ENCODE measurements around the gene RETREG3. TPM values are rescaled to one million over a fixed set of nuclear protein-coding genes. Genes with fewer than 3 reads are reported as not detected.
A peak's percentile ranks its signal among the peaks of the same experiment; 100 is the strongest.

RETREG3 gene
- total and polyA plus RNA-seq, 2 of the 13 experiments (the other 11 are each of a cell fraction or from before 2014, with no cell fraction given): 47.0 to 55.8 TPM

GRCh38 chr17:42530952-42531454, 78.2 kb downstream of the RETREG3 start (continued):
- TF ChIP-seq, protein P1, sequence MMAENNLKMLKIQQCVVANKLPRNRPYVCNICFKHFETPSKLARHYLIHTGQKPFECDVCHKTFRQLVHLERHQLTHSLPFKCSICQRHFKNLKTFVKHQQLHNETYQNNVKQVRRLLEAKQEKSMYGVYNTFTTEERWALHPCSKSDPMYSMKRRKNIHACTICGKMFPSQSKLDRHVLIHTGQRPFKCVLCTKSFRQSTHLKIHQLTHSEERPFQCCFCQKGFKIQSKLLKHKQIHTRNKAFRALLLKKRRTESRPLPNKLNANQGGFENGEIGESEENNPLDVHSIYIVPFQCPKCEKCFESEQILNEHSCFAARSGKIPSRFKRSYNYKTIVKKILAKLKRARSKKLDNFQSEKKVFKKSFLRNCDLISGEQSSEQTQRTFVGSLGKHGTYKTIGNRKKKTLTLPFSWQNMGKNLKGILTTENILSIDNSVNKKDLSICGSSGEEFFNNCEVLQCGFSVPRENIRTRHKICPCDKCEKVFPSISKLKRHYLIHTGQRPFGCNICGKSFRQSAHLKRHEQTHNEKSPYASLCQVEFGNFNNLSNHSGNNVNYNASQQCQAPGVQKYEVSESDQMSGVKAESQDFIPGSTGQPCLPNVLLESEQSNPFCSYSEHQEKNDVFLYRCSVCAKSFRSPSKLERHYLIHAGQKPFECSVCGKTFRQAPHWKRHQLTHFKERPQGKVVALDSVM (CRISPR knock-in tag; IDR thresholded peaks at IDR 0.05): peak; percentile 99
- TF ChIP-seq, protein P2, sequence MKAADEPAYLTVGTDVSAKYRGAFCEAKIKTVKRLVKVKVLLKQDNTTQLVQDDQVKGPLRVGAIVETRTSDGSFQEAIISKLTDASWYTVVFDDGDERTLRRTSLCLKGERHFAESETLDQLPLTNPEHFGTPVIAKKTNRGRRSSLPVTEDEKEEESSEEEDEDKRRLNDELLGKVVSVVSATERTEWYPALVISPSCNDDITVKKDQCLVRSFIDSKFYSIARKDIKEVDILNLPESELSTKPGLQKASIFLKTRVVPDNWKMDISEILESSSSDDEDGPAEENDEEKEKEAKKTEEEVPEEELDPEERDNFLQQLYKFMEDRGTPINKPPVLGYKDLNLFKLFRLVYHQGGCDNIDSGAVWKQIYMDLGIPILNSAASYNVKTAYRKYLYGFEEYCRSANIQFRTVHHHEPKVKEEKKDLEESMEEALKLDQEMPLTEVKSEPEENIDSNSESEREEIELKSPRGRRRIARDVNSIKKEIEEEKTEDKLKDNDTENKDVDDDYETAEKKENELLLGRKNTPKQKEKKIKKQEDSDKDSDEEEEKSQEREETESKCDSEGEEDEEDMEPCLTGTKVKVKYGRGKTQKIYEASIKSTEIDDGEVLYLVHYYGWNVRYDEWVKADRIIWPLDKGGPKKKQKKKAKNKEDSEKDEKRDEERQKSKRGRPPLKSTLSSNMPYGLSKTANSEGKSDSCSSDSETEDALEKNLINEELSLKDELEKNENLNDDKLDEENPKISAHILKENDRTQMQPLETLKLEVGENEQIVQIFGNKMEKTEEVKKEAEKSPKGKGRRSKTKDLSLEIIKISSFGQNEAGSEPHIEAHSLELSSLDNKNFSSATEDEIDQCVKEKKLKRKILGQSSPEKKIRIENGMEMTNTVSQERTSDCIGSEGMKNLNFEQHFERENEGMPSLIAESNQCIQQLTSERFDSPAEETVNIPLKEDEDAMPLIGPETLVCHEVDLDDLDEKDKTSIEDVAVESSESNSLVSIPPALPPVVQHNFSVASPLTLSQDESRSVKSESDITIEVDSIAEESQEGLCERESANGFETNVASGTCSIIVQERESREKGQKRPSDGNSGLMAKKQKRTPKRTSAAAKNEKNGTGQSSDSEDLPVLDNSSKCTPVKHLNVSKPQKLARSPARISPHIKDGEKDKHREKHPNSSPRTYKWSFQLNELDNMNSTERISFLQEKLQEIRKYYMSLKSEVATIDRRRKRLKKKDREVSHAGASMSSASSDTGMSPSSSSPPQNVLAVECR (CRISPR knock-in tag; IDR thresholded peaks at IDR 0.05; ENCODE audit: borderline replicate concordance): peak; percentile 71; the same call in 1 of the 2 replicates
- TF ChIP-seq ATAD3A (CRISPR knock-in tag; IDR thresholded peaks at IDR 0.05) (no peak), TCF12 (IDR thresholded peaks at IDR 0.05) (no peak), TCF12 (CRISPR knock-in tag; IDR thresholded peaks at IDR 0.05) (peak; percentile 87), JUND (CRISPR knock-in tag; IDR thresholded peaks at IDR 0.05) (peak; percentile 77; the same call in 1 of the 2 replicates), ZNF784 (CRISPR knock-in tag; IDR thresholded peaks at IDR 0.05; ENCODE audit: borderline replicate concordance) (peak; percentile 83; the same call in 1 of the 2 replicates), ZNF12 (CRISPR knock-in tag; IDR thresholded peaks at IDR 0.05) (no peak), CHD2 (IDR thresholded peaks at IDR 0.05; ENCODE audit: low read depth, low read length) (no peak), ZNF614 (CRISPR knock-in tag; IDR thresholded peaks at IDR 0.05; ENCODE audit: borderline replicate concordance) (peak; percentile 97), ZNF724P (CRISPR knock-in tag; IDR thresholded peaks at IDR 0.05; ENCODE audit: borderline replicate concordance) (no peak), SSRP1 (CRISPR knock-in tag; IDR thresholded peaks at IDR 0.05) (no peak), XRCC5 (optimal IDR thresholded peaks at IDR 0.05; ENCODE audit: low read length) (peak; percentile 73)
- TF ChIP-seq, protein P3, sequence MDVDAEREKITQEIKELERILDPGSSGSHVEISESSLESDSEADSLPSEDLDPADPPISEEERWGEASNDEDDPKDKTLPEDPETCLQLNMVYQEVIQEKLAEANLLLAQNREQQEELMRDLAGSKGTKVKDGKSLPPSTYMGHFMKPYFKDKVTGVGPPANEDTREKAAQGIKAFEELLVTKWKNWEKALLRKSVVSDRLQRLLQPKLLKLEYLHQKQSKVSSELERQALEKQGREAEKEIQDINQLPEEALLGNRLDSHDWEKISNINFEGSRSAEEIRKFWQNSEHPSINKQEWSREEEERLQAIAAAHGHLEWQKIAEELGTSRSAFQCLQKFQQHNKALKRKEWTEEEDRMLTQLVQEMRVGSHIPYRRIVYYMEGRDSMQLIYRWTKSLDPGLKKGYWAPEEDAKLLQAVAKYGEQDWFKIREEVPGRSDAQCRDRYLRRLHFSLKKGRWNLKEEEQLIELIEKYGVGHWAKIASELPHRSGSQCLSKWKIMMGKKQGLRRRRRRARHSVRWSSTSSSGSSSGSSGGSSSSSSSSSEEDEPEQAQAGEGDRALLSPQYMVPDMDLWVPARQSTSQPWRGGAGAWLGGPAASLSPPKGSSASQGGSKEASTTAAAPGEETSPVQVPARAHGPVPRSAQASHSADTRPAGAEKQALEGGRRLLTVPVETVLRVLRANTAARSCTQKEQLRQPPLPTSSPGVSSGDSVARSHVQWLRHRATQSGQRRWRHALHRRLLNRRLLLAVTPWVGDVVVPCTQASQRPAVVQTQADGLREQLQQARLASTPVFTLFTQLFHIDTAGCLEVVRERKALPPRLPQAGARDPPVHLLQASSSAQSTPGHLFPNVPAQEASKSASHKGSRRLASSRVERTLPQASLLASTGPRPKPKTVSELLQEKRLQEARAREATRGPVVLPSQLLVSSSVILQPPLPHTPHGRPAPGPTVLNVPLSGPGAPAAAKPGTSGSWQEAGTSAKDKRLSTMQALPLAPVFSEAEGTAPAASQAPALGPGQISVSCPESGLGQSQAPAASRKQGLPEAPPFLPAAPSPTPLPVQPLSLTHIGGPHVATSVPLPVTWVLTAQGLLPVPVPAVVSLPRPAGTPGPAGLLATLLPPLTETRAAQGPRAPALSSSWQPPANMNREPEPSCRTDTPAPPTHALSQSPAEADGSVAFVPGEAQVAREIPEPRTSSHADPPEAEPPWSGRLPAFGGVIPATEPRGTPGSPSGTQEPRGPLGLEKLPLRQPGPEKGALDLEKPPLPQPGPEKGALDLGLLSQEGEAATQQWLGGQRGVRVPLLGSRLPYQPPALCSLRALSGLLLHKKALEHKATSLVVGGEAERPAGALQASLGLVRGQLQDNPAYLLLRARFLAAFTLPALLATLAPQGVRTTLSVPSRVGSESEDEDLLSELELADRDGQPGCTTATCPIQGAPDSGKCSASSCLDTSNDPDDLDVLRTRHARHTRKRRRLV (CRISPR knock-in tag; IDR thresholded peaks at IDR 0.05): no peak; the same call in 1 of the 2 replicates
- TF ChIP-seq, protein P4, sequence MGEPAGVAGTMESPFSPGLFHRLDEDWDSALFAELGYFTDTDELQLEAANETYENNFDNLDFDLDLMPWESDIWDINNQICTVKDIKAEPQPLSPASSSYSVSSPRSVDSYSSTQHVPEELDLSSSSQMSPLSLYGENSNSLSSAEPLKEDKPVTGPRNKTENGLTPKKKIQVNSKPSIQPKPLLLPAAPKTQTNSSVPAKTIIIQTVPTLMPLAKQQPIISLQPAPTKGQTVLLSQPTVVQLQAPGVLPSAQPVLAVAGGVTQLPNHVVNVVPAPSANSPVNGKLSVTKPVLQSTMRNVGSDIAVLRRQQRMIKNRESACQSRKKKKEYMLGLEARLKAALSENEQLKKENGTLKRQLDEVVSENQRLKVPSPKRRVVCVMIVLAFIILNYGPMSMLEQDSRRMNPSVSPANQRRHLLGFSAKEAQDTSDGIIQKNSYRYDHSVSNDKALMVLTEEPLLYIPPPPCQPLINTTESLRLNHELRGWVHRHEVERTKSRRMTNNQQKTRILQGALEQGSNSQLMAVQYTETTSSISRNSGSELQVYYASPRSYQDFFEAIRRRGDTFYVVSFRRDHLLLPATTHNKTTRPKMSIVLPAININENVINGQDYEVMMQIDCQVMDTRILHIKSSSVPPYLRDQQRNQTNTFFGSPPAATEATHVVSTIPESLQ (CRISPR knock-in tag; conservative IDR thresholded peaks at IDR 0.05): 0 out of 2 replicates have a peak, but pooled peaks have one; percentile 30

Data from HepG2 (cell line).